HG03135 (cell line): Measurements from ENCODE around the gene CFAP221.
"Not testable (repeated sequence)": the region's sequence is repeated elsewhere in the genome, so short reads cannot be mapped to it uniquely, and the experiment has no call there.

Experiments
- ATAC-seq: cut with Tn5 transposase; IDR thresholded peaks from one replicate; pipeline ENCODE4 v1.9.1; 2021; ENCODE audit warnings: mild to moderate bottlenecking, moderate library complexity; ENCODE audit not compliant: unreplicated experiment

Gene CFAP221

DNA sequence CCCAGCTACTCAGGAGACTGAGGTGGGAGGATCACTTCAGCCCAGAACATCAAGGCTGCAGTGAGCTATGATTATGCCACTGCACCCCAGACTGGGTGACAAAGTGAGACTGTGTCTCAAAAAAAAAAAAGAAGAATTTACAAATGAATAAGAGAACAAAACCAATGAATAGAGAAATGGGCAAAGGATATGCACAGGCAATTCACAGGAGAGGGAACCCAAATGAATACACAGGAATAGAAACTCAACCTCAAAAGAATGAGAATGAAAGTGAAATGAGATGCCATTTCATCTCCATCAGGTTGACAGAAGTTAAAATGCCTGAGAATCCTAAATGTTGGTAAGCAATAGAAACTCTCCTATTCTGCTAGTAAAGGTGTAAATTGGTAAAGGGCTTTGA, 40.2 kb downstream of the CFAP221 start:
- ATAC-seq, result no peak

DNA sequence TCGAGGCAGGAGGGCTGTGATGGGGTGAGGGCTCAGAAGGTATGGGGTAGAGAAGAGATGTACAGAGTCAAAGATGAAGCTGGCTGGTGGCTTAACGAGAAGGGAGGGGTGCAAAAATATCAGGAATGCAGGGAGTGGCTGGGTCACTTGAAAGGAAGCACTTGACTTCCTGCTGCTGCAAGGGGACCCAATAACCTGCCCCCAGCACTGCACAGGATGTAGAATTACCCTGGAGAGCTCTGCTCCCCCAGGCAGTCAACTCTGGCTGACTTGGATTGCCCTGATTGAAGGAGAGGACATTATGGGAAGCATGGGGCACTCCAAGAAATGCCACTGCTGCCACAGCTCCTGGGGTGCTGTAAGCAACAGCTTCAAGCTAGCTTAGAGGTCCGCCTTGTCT, 41.8 kb downstream of the CFAP221 start:
- no peak for ATAC-seq

DNA sequence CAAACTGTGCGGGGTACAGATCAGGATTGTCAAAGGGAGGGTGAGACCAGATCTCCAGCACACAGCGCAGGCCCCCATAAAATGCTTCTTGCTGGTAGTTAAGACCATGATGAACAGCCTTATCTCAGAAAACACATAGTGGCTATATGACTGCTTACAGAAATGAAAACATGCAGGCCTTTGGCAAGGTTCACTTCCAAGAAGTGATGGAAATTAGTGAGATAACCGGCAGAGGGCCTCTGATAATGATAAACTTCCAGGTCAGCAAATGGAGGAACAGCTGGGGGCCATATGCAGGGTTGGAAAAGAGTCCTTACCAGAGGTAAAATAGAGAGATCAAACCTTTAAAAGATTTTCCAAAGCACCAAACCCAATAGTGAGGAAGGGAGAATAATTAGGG, 46.6 kb downstream of the CFAP221 start:
- ATAC-seq, result no peak

DNA sequence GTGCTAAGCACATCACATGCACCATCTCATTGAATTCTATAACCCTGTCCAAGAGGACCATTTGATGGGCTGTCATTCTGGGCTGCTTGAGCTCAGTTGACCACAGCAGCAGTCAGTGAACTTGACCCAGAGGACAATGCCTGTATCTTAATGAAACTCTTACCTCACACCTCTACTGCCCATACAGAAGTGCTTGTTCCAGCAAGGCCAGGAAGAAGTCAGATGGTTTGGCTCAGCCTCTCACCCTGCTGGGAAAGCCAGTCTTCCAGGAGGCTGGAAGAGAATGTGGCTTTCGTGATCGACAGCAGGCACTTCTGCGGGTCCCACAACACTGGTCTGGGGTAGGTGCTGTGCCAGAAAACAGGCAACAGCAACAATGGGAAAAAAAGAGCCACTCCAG, 47.3 kb downstream of the CFAP221 start:
- ATAC-seq, result no peak

DNA sequence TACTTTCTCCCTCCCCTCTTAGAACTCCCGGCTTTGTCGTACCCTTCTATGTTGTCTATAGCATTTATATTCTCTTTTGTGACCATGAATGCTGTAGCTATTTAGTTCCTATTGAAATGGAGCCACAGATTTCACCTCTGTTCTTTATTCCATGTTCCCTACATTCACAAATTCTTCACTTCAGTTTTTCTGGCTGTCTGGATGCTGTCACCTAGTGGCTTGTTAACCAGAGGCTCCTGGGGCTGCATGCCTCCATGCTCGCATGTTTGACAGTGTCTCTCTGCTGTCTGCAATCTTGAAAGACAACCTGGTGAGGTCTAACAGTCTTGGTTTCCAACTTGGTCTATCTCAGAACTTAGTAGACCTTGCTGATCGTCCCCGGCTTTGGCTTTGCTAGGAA, 48.2 kb downstream of the CFAP221 start:
- no peak for ATAC-seq

DNA sequence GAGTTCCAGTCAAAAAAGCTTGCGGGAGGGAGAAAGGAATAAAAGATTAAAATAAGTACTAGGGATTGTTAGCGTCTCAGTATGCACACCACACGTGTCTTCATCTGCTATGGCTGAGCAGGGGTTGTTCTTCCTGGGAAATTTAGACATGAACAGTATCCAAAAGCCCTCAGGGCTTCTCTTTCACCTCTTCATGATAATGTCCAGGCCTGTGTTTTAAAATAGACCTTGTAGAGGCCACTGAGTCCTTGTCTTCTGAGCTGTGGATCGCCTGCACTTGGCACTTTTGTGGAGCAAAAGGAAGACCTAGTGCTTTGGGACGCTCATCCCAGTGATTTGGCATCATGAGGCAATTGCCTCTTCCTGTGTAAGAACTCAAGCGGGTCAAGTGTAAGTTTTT, 52.4 kb downstream of the CFAP221 start:
- no peak for ATAC-seq

DNA sequence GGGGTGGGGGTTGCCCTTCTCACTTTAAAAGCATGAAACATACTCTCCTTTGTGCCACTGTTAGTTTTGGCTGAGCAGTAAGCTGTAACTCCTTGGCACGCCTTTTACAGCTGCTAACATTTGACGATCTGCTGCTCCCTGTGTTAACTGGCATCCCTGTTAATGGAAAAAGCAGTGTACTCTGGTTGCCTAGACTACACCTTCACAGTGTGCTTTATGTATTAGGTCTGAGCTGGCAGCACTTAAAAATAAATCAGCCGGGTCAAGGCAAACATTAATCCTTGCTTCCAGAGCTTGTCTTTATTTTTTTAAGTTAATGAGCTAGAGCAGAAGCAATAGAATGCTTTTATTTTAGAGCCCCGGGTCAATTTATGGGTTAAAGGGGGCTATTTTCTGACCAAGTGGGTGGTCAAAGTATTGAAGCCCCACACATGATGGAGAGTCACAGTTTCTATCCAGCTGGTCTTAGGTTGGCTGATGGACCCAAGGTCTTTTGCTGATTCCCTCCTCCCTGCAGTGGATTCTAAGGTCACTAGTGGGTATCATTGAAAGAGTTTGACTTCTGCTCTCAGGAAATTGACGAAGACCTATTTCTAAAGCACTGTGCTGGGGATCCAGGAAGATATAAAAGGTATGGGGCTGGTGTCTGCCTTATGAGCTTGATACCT, 54.5 kb downstream of the CFAP221 start:
- ATAC-seq, result no peak

DNA sequence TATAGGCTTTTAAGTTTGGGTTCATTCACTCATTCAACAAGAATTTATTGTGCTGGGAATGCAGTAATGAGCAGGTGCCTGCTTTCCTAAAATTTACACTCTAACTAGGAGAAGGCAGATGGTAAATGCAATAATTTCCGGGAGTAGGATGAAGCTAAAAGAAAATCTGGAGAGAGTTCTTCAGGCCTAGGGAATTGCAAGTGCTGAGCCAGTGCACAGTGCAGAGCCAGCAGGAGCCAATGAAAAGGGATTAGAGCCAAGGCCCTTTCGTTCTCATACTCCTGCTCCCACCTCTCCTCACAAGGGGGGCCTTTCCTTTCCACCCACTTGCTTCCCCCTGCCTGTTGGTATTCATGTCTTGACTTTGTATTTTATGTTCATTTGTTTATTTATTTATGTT, 55.1 kb downstream of the CFAP221 start:
- no peak for ATAC-seq

DNA sequence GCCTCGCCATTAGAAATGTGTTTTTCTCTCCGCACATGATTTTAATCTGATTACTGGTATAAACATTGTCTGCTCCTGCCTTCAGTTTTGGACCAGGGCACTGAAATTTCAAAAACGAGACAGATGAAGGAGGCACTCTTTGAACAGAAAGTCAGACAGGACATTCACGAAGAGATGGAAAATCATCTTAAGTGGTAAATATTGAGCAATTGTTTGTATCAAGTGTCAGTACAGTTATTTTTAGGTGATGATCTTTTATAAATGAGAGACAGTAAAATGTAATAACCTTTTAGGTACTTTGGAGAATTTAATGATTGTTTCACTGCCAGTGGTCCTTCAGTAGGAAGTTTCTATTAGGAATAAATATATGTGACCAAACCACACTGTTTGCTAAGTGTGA, 60.8 kb downstream of the CFAP221 start:
- ATAC-seq, result no peak

DNA sequence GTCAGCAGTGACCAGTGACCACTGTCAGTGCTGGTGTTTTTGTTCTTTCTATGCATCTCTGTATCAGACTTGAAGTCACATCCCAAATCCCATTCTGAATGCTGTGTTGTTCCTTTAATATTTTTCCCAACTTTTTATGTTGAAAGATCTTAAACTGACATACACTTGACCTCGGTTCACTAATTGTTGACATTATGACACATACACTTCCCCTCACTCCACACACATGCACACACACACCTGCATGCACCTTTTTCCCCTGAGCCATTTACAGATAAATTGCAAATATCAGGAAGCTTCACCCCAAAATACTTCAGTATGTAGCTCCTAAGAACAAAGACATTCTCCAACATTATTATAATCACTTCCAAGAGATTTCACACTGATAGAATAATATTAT, 62.4 kb downstream of the CFAP221 start:
- ATAC-seq, result no peak

DNA sequence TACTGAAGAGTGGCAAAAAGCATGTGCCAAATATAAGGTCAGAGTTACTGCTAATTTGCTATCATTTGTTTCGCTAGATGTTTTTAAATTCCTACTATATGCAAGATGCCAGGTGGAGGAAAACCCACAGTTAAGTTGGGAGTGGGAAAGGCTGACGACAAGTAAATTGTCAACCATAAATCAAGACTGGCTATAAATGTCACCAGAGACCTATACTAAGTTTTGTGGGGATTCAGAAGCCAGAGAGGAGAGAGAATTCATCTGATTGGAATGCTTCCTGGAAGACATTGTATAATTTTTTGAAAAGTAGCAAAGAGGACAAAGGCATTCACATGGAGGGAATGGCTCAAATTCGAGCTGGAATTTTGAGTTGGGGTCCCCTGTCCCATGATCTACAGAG, 64.3 kb downstream of the CFAP221 start:
- no peak for ATAC-seq

DNA sequence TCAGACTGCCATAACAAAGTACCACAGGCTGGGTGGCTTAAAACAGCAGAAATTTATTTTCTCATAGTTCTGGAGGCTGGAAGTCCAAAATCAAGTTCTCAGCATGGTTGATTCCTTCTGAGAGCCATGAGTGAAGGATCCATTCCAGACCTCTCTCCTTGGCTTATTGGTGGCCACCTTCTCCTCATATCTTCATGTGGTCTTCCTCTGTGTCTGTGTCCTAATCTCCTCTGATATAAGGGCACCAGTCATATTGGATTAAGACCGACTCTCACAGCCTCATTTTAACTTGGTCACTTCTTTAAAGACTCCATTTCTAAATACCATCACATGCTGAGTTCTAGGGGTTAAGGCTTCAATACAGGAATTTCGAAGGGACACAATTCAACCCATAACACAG, 65.1 kb downstream of the CFAP221 start:
- ATAC-seq, result no peak

DNA sequence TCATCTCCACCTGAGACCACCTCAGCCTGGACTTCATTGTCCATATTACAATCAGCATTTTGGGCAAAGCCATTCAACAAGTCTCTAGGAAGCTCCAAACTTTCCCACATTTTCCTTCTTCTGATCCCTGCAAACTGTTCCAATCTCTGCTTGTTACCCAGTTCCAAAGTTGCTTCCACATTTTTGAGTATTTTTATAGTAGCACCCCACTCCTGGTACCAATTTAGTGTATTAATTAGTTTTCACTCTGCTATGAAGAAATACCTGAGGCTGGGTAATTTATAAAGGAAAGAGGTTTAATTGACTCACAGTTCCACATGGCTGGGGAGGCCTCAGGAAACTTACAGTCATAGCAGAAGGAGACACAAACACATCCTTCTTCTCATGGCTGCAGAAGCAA, 69.9 kb downstream of the CFAP221 start:
- ATAC-seq, result not testable (repeated sequence)

DNA sequence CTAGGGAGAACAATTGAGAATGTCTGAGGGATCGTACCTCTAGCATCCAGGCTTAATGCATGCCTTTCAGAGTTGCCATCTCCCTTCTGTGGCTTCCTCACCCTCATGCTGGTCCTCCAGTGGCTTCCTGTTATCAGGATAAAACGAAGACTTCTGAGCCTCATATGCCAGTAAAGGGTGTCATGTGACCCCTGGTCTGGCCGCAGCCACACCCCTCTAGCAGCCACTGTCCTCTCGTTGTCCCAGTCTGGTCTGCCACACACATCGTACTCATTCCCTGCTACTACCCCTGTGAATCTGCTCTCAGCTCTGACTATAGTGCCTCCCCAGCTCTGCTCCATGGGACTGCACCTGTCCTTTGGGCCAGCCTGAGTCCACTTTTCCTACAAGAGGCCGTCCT, 72.2 kb downstream of the CFAP221 start:
- ATAC-seq, result no peak

DNA sequence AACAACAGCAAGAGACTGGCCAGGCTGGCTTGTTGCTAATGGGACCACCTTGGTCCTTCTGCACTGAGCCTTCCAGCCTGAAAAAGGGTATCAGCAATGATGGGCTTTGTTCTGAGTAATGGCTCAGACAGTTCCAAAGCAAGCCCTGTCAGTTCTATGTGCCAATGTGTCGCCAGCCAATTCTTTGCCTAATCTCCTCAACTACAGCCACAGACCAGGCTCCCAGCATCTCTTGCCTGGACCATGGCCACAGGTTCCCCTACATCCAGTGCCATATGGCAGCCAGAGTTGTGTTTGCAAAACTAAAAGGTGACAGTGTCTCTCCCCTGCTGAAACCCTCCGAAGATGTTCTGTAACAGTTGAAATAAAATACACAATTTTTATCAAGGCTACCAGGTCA, 73.2 kb downstream of the CFAP221 start:
- no peak for ATAC-seq

DNA sequence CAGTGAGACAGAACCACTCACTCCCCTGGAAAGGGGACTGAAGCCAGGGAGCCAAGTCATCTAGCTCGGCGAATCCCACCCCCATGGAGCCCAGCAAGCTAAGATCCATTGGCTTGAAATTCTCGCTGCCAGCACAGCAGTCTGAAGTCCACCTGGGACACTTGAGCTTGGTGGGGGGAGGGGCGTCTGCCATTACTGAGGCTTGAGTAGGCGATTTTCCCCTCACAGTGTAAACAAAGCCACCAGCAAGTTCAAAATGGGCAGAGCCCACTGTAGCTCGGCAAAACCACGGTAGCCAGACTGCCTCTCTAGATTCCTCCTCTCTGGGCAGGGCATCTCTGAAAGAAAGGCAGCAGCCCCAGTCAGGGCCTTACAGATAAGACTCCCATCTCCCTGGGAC, 74.5 kb downstream of the CFAP221 start:
- ATAC-seq, result not testable (repeated sequence)

DNA sequence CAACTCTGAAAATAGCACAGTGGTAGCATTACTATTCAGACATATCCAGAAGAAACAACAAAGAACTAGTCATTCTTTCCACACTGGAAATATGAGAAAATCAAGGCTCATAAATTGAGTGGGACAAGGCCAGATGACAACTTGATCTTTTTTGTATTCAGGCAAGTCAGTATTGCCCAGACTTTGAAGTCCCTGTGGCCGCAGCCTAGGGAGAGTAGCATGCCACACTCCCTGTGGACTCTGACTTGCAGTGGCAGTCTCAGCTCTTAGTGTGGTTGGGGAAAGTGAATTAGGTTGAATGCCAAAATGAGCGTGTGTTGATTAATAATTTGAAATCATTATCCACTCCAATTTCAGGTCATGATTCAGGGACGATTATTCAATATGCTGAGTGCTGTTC, 81.0 kb downstream of the CFAP221 start:
- ATAC-seq, result no peak

DNA sequence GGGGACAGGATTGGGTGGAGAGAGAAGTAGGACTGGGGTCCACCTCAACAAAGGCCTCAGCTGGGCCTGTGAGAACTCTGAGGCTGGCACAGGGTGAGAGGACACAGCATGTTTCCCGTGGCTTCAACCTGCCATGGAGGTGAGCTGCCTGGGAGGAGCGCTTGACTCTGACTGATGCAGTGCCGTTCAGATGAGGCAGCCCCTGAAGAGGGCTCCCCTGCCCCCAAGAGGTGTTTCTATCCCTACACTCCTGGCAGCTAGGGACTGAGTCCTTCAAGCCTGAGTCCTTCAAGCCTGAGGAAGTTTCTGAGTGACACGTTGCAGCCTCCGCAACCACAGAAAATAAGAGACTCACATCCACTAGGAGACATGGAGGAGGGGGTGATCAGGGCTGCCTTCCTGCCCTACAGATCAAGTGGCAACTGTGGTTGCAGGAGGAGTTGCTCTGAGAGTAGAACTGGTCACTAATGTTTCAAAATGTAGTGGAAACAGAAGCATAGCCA, 85.1 kb downstream of the CFAP221 start:
- ATAC-seq, result no peak

DNA sequence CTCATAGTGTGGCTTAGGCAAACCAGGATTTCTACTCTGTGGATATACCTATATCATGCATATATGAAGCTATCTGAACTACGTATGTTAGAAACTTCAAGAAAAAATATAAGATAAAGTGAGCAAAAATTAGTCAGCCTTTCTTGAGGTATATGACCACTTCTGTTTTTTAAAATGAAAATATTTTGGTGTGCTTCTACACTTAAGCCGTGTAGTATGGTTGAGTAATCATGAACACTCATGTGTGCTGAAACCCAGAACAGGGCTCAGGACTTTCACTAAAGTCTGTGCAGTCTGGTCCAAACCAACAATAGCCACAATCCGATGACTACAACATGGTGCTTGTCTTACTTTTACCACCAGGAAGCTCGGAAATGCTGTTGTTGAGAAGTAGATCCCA, 85.9 kb downstream of the CFAP221 start:
- ATAC-seq, result no peak

DNA sequence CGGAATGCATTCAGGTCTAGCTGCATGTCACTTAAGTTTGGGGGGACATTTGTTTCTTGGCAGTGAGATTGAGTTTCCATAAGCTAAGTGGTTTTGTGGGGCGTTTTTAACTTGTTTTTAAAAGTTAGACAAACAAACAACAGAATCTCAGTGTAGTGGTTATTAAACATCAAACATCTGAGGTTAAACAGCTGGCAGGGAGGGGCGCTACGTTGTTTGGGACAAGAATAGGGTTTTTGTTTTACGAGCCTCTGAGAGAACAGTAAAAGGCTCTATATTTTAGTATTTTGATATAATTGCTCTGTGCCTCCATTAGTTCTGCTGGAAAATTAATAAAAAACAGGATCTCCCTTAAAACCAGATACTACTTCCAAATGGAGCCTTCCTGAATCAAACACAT, 93.1 kb downstream of the CFAP221 start:
- ATAC-seq, result no peak

DNA sequence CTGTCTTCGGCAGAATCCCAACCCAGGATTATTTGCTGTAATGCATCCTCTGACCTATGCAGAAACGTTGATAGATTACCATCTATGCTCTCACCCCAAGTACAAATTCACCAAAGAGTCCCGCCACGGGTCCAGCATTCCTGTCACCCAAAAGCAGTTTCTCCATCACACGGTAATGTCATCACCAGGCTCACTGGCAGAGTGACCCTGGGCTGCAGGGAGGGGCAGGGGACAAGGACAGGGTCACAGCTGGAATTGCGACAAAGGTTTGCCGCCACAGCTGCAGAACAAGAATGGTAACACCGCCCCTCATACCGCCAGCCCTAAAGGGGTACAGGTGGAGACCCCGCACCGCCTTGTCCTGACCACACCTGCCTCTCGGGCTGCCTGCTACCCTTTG, 94.0 kb downstream of the CFAP221 start:
- no peak for ATAC-seq

DNA sequence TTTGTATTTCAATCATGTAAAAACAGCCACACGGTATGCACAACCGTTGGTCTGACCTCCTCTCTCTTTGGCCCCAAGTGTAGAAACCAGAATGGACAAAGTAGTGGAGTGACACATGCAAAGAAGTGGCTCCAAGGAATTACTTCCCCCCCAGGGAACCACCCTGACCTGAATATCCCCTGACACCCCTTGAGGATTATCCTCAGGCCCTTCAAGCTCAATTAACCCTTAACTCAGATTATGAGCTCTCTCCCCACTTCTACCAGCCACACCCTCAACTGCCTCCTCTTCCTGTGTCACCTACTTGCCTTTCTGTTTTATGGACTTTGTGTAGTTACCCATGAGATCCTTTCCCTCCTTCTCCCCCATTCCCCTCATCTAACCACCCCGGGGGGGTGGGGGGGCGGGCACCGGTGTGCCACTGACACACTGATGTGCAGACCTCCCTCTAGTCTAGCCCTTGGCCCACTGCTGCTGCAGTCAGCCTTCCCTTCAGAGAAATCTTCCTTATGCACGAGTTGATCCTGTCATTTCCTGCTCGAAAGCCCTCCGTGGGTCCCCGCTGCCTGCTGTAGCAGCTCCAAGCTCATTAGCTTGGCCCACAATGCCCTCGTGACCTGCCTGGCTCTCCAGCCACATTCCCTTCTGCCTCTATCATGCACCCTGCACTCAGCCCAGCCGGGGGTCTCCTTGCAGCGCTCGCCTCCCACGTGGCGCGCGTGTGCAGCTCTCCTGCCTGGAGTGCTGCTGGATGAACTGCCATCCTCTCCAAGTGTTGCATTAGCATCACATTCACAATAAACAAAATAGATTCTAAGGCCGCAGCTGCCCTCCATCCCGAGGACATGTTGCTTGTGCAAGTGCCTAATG, 94.7 kb downstream of the CFAP221 start:
- no peak for ATAC-seq
